GM19452 (cell line): ENCODE results near the gene ZNF765.
"Not testable (repeated sequence)": the region's sequence is repeated elsewhere in the genome, so short reads cannot be mapped to it uniquely, and the experiment has no call there.

Source experiments
- ATAC-seq: cut with Tn5 transposase; IDR thresholded peaks from one replicate; pipeline ENCODE4 v1.9.1; 2021; ENCODE audit not compliant: unreplicated experiment

The ZNF765 gene

GRCh38 chr19:53394974-53395839 is at the start of gene ZNF765:
TSS of gene ZNF765 (plus strand) at chr19:53395149. CDS start at chr19:53398016, 2,867 bp downstream.
- peak; percentile 88 for ATAC-seq

GRCh38 chr19:53355739-53356138 is 39.2 kb upstream of the ZNF765 start:
- no peak for ATAC-seq

- no peak for ATAC-seq
Measured at GRCh38 chr19:53357821-53358581, 36.9 kb upstream of the ZNF765 start.

GRCh38 chr19:53360056-53360455 is 34.9 kb upstream of the ZNF765 start:
- not testable (repeated sequence) for ATAC-seq

GRCh38 chr19:53365134-53365898 is 29.6 kb upstream of the ZNF765 start, which contains the start of gene ZNF525:
TSS of gene ZNF525 (plus strand) at chr19:53365705. CDS start at chr19:53372282, 6,577 bp downstream.
- peak; percentile 96 for ATAC-seq

- ATAC-seq, result peak; percentile 40
Measured at GRCh38 chr19:53365899-53366493, 29.0 kb upstream of the ZNF765 start.

- no peak for ATAC-seq
Measured at GRCh38 chr19:53372196-53372595, 22.8 kb upstream of the ZNF765 start.

GRCh38 chr19:53374288-53374687 is 20.7 kb upstream of the ZNF765 start:
- ATAC-seq, result no peak

- no peak for ATAC-seq
Measured at GRCh38 chr19:53374743-53375142, 20.2 kb upstream of the ZNF765 start.

- ATAC-seq, result no peak
Measured at GRCh38 chr19:53381376-53381775, 13.6 kb upstream of the ZNF765 start.

GRCh38 chr19:53388168-53388567 is 6.8 kb upstream of the ZNF765 start:
- no peak for ATAC-seq

- ATAC-seq, result no peak
Measured at GRCh38 chr19:53388904-53389303, 6.0 kb upstream of the ZNF765 start.

GRCh38 chr19:53389571-53389970 is 5.4 kb upstream of the ZNF765 start:
- no peak for ATAC-seq

GRCh38 chr19:53389978-53390377 is 5.0 kb upstream of the ZNF765 start:
- ATAC-seq, result no peak

- ATAC-seq, result no peak
Measured at GRCh38 chr19:53394522-53394973, 401 bp upstream of the ZNF765 start.

GRCh38 chr19:53395840-53396524 is 1.0 kb downstream of the ZNF765 start:
- not testable (repeated sequence) for ATAC-seq

GRCh38 chr19:53396525-53396868 is 1.5 kb downstream of the ZNF765 start:
- no peak for ATAC-seq

- not testable (repeated sequence) for ATAC-seq
Measured at GRCh38 chr19:53397918-53398317, 3.0 kb downstream of the ZNF765 start.

- ATAC-seq, result no peak
Measured at GRCh38 chr19:53409505-53410204, 14.7 kb downstream of the ZNF765 start.
